ENCODE results near the gene SYPL1. TPM values are rescaled to one million over a fixed set of nuclear protein-coding genes. Genes with fewer than 3 reads are reported as not detected.

Gene SYPL1
- total RNA-seq, 1 experiment from 2014 or later, result 78.0 TPM

DNA sequence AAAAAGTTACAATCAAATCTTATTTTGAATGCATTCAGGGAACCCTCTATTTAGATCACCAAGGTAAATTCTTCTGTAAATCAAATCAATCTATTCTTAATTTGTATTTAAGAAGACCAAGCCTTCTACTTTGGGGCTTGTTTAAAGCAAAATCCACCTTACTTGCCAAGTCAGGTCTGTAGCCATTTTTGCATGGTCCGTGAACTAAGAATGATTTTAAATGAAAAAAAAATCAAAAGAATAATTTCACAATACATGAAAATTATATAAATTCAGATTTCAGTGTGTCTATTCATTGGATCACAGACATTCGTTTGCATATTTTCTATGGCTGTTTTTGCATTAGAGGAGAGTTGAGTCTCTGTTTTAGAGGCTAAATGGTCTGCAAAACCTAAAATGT, 59.4 kb downstream of the SYPL1 start:
- ChIA-PET POLR2A (no interaction called here), CTCF (interaction anchor here (1.5 kb wide), 1 partner anchor 10 kb away, joined by 4 read pairs; no protein-coding TSS in a partner anchor), RAD21 (ENCODE audit: low non-redundant PET in 1 of 2, low total read pairs in 2 of 2, uncharacterized antibody in 2 of 2, unreplicated experiment in 2 of 2) (no interaction called here)
- no peak overlapping the region for H2AFZ ChIP-seq (ENCODE audit: low read depth, low read length, poor library complexity, severe bottlenecking)
- H3K36me3 ChIP-seq (ENCODE audit: control insufficient read depth in 1 of 2, insufficient read depth in 2 of 2, low read length in 2 of 2), result no peaks in the 10 kb centered on the region
- H3K79me2 ChIP-seq (ENCODE audit: insufficient read depth, low read length), result no peaks in the 10 kb centered on the region
- H3K27me3 ChIP-seq (ENCODE audit: insufficient read depth, low read length), result no peaks in the 10 kb centered on the region
- ATAC-seq (no peak), DNase-seq (ENCODE audit: low read depth, low spot score) (no peak)
- intact Hi-C loops (cut with micrococcal nuclease), result no loop called here
- H4K20me1 ChIP-seq (ENCODE audit: insufficient read depth), result no peaks in the 10 kb centered on the region
- TF ChIP-seq CEBPB (IDR thresholded peaks at IDR 0.05; ENCODE audit: low read depth) (no peak), SP1 (IDR thresholded peaks at IDR 0.05; ENCODE audit: low read depth) (no peak), RAD21 (IDR thresholded peaks at IDR 0.05; ENCODE audit: low read depth) (no peak), SRF (IDR thresholded peaks at IDR 0.05; ENCODE audit: low read depth) (no peak), ZNF274 (IDR thresholded peaks at IDR 0.05; ENCODE audit: low read depth, low read length) (no peak), TCF7L2 (IDR thresholded peaks at IDR 0.05; ENCODE audit: borderline replicate concordance, extremely low read depth, insufficient read depth, insufficient read length) (no peak), EZH2 (IDR thresholded peaks at IDR 0.05) (no peak), CBX3 (IDR thresholded peaks at IDR 0.05; ENCODE audit: low read depth) (no peak), POLR2AphosphoS5 (IDR thresholded peaks at IDR 0.05; ENCODE audit: low read depth, low read length) (no peak), POLR2A (IDR thresholded peaks at IDR 0.05; ENCODE audit: borderline replicate concordance, extremely low read depth, insufficient read depth, insufficient read length) (no peak), YY1 (IDR thresholded peaks at IDR 0.05; ENCODE audit: extremely low read depth, insufficient replicate concordance, low read depth, low read length) (no peak), ZFX (IDR thresholded peaks at IDR 0.05) (no peak), FOSL1 (IDR thresholded peaks at IDR 0.05; ENCODE audit: low read depth) (no peak)
- TF ChIP-seq, protein P1, sequence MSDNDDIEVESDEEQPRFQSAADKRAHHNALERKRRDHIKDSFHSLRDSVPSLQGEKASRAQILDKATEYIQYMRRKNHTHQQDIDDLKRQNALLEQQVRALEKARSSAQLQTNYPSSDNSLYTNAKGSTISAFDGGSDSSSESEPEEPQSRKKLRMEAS (IDR thresholded peaks at IDR 0.05), result no peak
- TF ChIP-seq, protein P2, sequence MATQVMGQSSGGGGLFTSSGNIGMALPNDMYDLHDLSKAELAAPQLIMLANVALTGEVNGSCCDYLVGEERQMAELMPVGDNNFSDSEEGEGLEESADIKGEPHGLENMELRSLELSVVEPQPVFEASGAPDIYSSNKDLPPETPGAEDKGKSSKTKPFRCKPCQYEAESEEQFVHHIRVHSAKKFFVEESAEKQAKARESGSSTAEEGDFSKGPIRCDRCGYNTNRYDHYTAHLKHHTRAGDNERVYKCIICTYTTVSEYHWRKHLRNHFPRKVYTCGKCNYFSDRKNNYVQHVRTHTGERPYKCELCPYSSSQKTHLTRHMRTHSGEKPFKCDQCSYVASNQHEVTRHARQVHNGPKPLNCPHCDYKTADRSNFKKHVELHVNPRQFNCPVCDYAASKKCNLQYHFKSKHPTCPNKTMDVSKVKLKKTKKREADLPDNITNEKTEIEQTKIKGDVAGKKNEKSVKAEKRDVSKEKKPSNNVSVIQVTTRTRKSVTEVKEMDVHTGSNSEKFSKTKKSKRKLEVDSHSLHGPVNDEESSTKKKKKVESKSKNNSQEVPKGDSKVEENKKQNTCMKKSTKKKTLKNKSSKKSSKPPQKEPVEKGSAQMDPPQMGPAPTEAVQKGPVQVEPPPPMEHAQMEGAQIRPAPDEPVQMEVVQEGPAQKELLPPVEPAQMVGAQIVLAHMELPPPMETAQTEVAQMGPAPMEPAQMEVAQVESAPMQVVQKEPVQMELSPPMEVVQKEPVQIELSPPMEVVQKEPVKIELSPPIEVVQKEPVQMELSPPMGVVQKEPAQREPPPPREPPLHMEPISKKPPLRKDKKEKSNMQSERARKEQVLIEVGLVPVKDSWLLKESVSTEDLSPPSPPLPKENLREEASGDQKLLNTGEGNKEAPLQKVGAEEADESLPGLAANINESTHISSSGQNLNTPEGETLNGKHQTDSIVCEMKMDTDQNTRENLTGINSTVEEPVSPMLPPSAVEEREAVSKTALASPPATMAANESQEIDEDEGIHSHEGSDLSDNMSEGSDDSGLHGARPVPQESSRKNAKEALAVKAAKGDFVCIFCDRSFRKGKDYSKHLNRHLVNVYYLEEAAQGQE (IDR thresholded peaks at IDR 0.05; ENCODE audit: low read depth), result no peak
- TF ChIP-seq, protein P3, sequence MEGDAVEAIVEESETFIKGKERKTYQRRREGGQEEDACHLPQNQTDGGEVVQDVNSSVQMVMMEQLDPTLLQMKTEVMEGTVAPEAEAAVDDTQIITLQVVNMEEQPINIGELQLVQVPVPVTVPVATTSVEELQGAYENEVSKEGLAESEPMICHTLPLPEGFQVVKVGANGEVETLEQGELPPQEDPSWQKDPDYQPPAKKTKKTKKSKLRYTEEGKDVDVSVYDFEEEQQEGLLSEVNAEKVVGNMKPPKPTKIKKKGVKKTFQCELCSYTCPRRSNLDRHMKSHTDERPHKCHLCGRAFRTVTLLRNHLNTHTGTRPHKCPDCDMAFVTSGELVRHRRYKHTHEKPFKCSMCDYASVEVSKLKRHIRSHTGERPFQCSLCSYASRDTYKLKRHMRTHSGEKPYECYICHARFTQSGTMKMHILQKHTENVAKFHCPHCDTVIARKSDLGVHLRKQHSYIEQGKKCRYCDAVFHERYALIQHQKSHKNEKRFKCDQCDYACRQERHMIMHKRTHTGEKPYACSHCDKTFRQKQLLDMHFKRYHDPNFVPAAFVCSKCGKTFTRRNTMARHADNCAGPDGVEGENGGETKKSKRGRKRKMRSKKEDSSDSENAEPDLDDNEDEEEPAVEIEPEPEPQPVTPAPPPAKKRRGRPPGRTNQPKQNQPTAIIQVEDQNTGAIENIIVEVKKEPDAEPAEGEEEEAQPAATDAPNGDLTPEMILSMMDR (IDR thresholded peaks at IDR 0.05 in 2 of 3, conservative IDR thresholded peaks at IDR 0.05 in 1 of 3; ENCODE audit: borderline replicate concordance in 1 of 3, insufficient read depth in 1 of 3, low read depth in 2 of 3, low read length in 2 of 3), result no peak
- TF ChIP-seq, protein P4, sequence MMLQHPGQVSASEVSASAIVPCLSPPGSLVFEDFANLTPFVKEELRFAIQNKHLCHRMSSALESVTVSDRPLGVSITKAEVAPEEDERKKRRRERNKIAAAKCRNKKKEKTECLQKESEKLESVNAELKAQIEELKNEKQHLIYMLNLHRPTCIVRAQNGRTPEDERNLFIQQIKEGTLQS (IDR thresholded peaks at IDR 0.05), result no peak
- BruUV-seq (replicated peaks), result no TSS peak
- no peak overlapping the region for H3K4me3 ChIP-seq (replicated peaks in 1 of 2; ENCODE audit: low read depth in 1 of 2, low read length in 2 of 2)
- H3K4me1 ChIP-seq (ENCODE audit: control insufficient read depth in 1 of 2, insufficient read depth in 2 of 2, low read length in 2 of 2), result peaks cover 0 to 5% of the 10 kb centered on the region in 2 experiments; a peak in 1 of 4 replicates
- H3K9ac ChIP-seq (ENCODE audit: low read length), result no peak overlapping the region
- no peak overlapping the region for H3K4me2 ChIP-seq (ENCODE audit: low read length)
- H3K27ac ChIP-seq (ENCODE audit: low read depth, low read length), result no peak overlapping the region
- no peaks in the 10 kb centered on the region for H3K9me2 ChIP-seq (ENCODE audit: insufficient read depth)
- no peaks in the 10 kb centered on the region for H3K9me3 ChIP-seq (ENCODE audit: control insufficient read depth in 1 of 2, insufficient read depth in 1 of 2, low read depth in 1 of 2, low read length in 2 of 2)

Data from HCT116 (cell line).